Kidney (tissue), 14 donors: ENCODE data around the gene ICAM3. TPM values are rescaled to one million over a fixed set of nuclear protein-coding genes. Genes with fewer than 3 reads are reported as not detected.

ENCODE experiments used
- DNase-seq, 5 donors: peaks; one replicate each; pipeline ENCODE4 v3.0.0-alpha.2; 2013 to 2020
- FAIRE-seq: peaks from 2 replicates; lab custom pipeline; 2012; peaks lifted over from hg19 to GRCh38; lab: Jason Lieb, UNC
- H3K27ac ChIP-seq, 2 donors: one replicate each; pipeline ENCODE4 v1.7.0; 2013; ENCODE audit warnings: low read depth in 2 of 2, low read length in 2 of 2, inconsistent platforms in 1 of 2
- H3K27me3 ChIP-seq: one replicate; pipeline ENCODE4 v1.7.1; 2013; ENCODE audit warnings: low read length, inconsistent platforms; ENCODE audit not compliant: control insufficient read depth, insufficient read depth
- H3K36me3 ChIP-seq, 3 donors: one replicate each; pipeline versions ENCODE4 v1.7.0 to v1.7.1; 2013; ENCODE audit warnings: low read length in 3 of 3, control low read depth in 1 of 3, inconsistent platforms in 1 of 3; ENCODE audit not compliant: insufficient read depth in 3 of 3, control insufficient read depth in 2 of 3
- H3K4me1 ChIP-seq, 3 donors: one replicate each; pipeline versions ENCODE4 v1.7.0 to v1.7.1; 2013; ENCODE audit warnings: low read length in 3 of 3, inconsistent platforms in 1 of 3, low read depth in 1 of 3; ENCODE audit not compliant: control insufficient read depth in 2 of 3, insufficient read depth in 2 of 3
- H3K4me3 ChIP-seq, 3 donors: one replicate each; pipeline versions ENCODE4 v1.7.0 to v1.8.1; 2013; ENCODE audit warnings: low read length in 3 of 3, control low read depth in 1 of 3, inconsistent platforms in 1 of 3
- H3K9ac ChIP-seq, 3 donors: one replicate each; pipeline versions ENCODE4 v1.7.0 to v1.7.1; 2013; ENCODE audit warnings: low read length in 3 of 3, control low read depth in 1 of 3, inconsistent platforms in 1 of 3
- H3K9me3 ChIP-seq, 3 donors: one replicate each; pipeline versions ENCODE4 v1.7.0 to v1.7.1; 2013; ENCODE audit warnings: low read length in 3 of 3, control low read depth in 1 of 3, inconsistent platforms in 1 of 3; ENCODE audit not compliant: control insufficient read depth in 2 of 3, insufficient read depth in 1 of 3
- CTCF ChIP-seq: IDR thresholded peaks from 3 replicates; pipeline ENCODE4 v1.5.1; 2012; ENCODE audit warnings: mild to moderate bottlenecking, moderate library complexity, borderline replicate concordance; ENCODE audit not compliant: insufficient read depth; ENCODE audit errors: extremely low read depth
- intact Hi-C: fragments of 100-400 bp; cut with DNase I; formaldehyde crosslinking; loops from one replicate; pipeline ENCODE4 v1.11.1; 2022
- polyA plus RNA-seq: library from polyadenylated mRNA; stranded (reverse); fragments of 350-450 nt; fragmentation: Illumina TruSeq; extraction: RNeasy Lipid Tissue Mini Kit (QIAGEN cat#74804); gene quantifications from one replicate; pipeline ENCODE4 v1.2.3, GENCODE V29; 2014; ENCODE audit warnings: low read depth, low replicate concordance; ENCODE audit not compliant: insufficient read depth
- total RNA-seq: library from RNA; stranded (reverse); fragmentation: NEBNext Ultra II Directional; extraction: Animal tissue kit (Norgen Biotek cat#: 25700); gene quantifications from one replicate; pipeline ENCODE4 v1.2.1, GENCODE V29; 2021
- donor health status: control.
- donor health status: control.
- donor health status: control.
- donor health status: control.
- donor health status: control.
- donor health status: DM: yes; HTN: yes; CAD: no.
- donor health status: Normal renal cell carcinoma (clear cell type).

Gene ICAM3
- total and polyA plus RNA-seq, 2 donors from 2014 or later = 17.4 to 21.8 TPM

- no peak for TF ChIP-seq CTCF
- peaks cover 6 to 21% (median 10%) of the 10 kb centered on the region in 3 donors for H3K36me3 ChIP-seq
- no peak for FAIRE-seq
These were observed 20.4 kb downstream of the ICAM3 start for GRCh38 chr19:10318807-10319682.

GRCh38 chr19:10317857-10318462 is 21.5 kb downstream of the ICAM3 start:
- intact Hi-C loops = no loop called here
- DNase-seq (no peak), FAIRE-seq (no peak)

More at GRCh38 chr19:10318807-10319682, 20.4 kb downstream of the ICAM3 start:
- Histone ChIP-seq H3K4me1 (peaks cover 0 to 2% (median 0%) of the 10 kb centered on the region in 3 donors), H3K4me3 (no peak overlapping the region), H3K27ac (no peak overlapping the region), H3K27me3 (no peaks in the 10 kb centered on the region), H3K9ac (no peak overlapping the region), H3K9me3 (no peaks in the 10 kb centered on the region)
- intact Hi-C loops = no loop called here
- DNase-seq = no peak

GRCh38 chr19:10317045-10317856 is 22.2 kb downstream of the ICAM3 start:
- Histone ChIP-seq H3K36me3 (peaks cover 6 to 19% (median 10%) of the 10 kb centered on the region in 3 donors), H3K9me3 (no peaks in the 10 kb centered on the region), H3K4me1 (peaks cover 0 to 2% (median 0%) of the 10 kb centered on the region in 3 donors), H3K9ac (no peak overlapping the region), H3K27me3 (no peaks in the 10 kb centered on the region), H3K4me3 (no peak overlapping the region), H3K27ac (no peak overlapping the region)
- no peak for FAIRE-seq
- no peak for DNase-seq
- TF ChIP-seq CTCF = no peak
- intact Hi-C loops = no loop called here

More at GRCh38 chr19:10317857-10318462, 21.5 kb downstream of the ICAM3 start:
- peaks cover 6 to 21% (median 10%) of the 10 kb centered on the region in 3 donors for H3K36me3 ChIP-seq
- no peak overlapping the region for H3K9ac ChIP-seq
- no peak overlapping the region for H3K27ac ChIP-seq
- H3K4me3 ChIP-seq = no peak overlapping the region
- no peaks in the 10 kb centered on the region for H3K27me3 ChIP-seq
- peaks cover 0 to 2% (median 0%) of the 10 kb centered on the region in 3 donors for H3K4me1 ChIP-seq
- no peaks in the 10 kb centered on the region for H3K9me3 ChIP-seq
- no peak for TF ChIP-seq CTCF
